Activated T-helper 2 cell treated with anti-CD3 and anti-CD28 coated beads, Interferon-gamma antibody, Interleukin-2, Interleukin-4, amounts not matched to agents 10 μg/mL and 5 μg/mL and 100 μg/mL, durations not matched to agents 14 hours and 24 hours and 36 hours (primary cell): ENCODE data around the gene COMP. TPM values are rescaled to one million over a fixed set of nuclear protein-coding genes. Genes with fewer than 3 reads are reported as not detected.
"Not testable (repeated sequence)": the region's sequence is repeated elsewhere in the genome, so short reads cannot be mapped to it uniquely, and the experiment has no call there.

Experiments used
- DNase-seq: peaks from one replicate; pipeline ENCODE4 v3.0.0; 2021; ENCODE audit warnings: low spot score
- H3K27ac Mint-ChIP-seq: one replicate; pipeline ENCODE4 v1.8.0; 2021; ENCODE audit warnings: mixed read lengths
- H3K27me3 Mint-ChIP-seq: one replicate; pipeline ENCODE4 v1.8.0; 2021; ENCODE audit warnings: low read depth, mixed read lengths
- H3K36me3 Mint-ChIP-seq: one replicate; pipeline ENCODE4 v1.8.0; 2021; ENCODE audit warnings: low read depth, mixed read lengths
- H3K4me1 Mint-ChIP-seq: one replicate; pipeline ENCODE4 v1.8.0; 2021; ENCODE audit warnings: low read depth, mixed read lengths
- H3K4me3 Mint-ChIP-seq: one replicate; pipeline ENCODE4 v1.8.0; 2021; ENCODE audit warnings: low read depth, mild to moderate bottlenecking, moderate library complexity, mixed read lengths
- H3K9me3 Mint-ChIP-seq: one replicate; pipeline ENCODE4 v1.8.0; 2021; ENCODE audit warnings: mixed read lengths
- intact Hi-C: fragments of 100-400 bp; cut with micrococcal nuclease; formaldehyde crosslinking; loops from one replicate; pipeline ENCODE4 v1.15.1; 2023
- total RNA-seq: library from RNA; stranded (reverse); gene quantifications from 2 replicates; pipeline ENCODE4 v1.2.3, GENCODE V29; 2022

Gene COMP
- total RNA-seq, 1 donor from 2014 or later, result not detected

GRCh38 chr19:18817574-18817973 is 26.5 kb upstream of the COMP start:
- Mint-ChIP-seq H3K36me3 (no peaks in the 10 kb centered on the region), H3K27ac (no peak overlapping the region), H3K27me3 (no peaks in the 10 kb centered on the region), H3K9me3 (no peaks in the 10 kb centered on the region), H3K4me1 (no peaks in the 10 kb centered on the region), H3K4me3 (no peak overlapping the region)
- DNase-seq, result no peak
- intact Hi-C loops, result no loop called here

GRCh38 chr19:18816645-18817044 is 25.5 kb upstream of the COMP start:
- H3K9me3 Mint-ChIP-seq, H3K4me3 Mint-ChIP-seq, H3K27ac Mint-ChIP-seq, DNase-seq, H3K4me1 Mint-ChIP-seq, H3K27me3 Mint-ChIP-seq, intact Hi-C loops, H3K36me3 Mint-ChIP-seq: not testable (repeated sequence)

GRCh38 chr19:18815673-18816072 is 24.6 kb upstream of the COMP start:
- intact Hi-C loops, result no loop called here
- Mint-ChIP-seq H3K27ac (no peak overlapping the region), H3K4me3 (no peak overlapping the region), H3K4me1 (no peaks in the 10 kb centered on the region), H3K36me3 (no peaks in the 10 kb centered on the region), H3K9me3 (no peaks in the 10 kb centered on the region), H3K27me3 (no peaks in the 10 kb centered on the region)
- DNase-seq, result no peak

- H3K4me1 Mint-ChIP-seq, result peaks cover 2% of the 10 kb centered on the region
- H3K4me3 Mint-ChIP-seq, result no peak overlapping the region
- peaks cover 3% of the 10 kb centered on the region for H3K27me3 Mint-ChIP-seq
- H3K36me3 Mint-ChIP-seq, result no peaks in the 10 kb centered on the region
- H3K9me3 Mint-ChIP-seq, result no peaks in the 10 kb centered on the region
- DNase-seq, result no peak
- H3K27ac Mint-ChIP-seq, result no peak overlapping the region
- intact Hi-C loops, result no loop called here
These were observed 23.0 kb upstream of the COMP start for GRCh38 chr19:18814063-18814462.

- DNase-seq, H3K27ac Mint-ChIP-seq, H3K4me1 Mint-ChIP-seq, H3K9me3 Mint-ChIP-seq, H3K36me3 Mint-ChIP-seq, H3K4me3 Mint-ChIP-seq, H3K27me3 Mint-ChIP-seq, intact Hi-C loops: not testable (repeated sequence)
These were observed 20.5 kb upstream of the COMP start for GRCh38 chr19:18811638-18812037.

- Mint-ChIP-seq H3K36me3 (no peaks in the 10 kb centered on the region), H3K4me3 (no peak overlapping the region)
- intact Hi-C loops, result no loop called here
These were observed 18.2 kb upstream of the COMP start for GRCh38 chr19:18809149-18809868.

GRCh38 chr19:18807861-18808331 is 16.8 kb upstream of the COMP start:
- intact Hi-C loops, result no loop called here
- DNase-seq, result no peak
- H3K9me3 Mint-ChIP-seq, result no peaks in the 10 kb centered on the region
- H3K27ac Mint-ChIP-seq, result no peak overlapping the region
- H3K27me3 Mint-ChIP-seq, result peaks cover 6% of the 10 kb centered on the region
- no peak overlapping the region for H3K4me3 Mint-ChIP-seq
- H3K36me3 Mint-ChIP-seq, result no peaks in the 10 kb centered on the region
- peaks cover 2% of the 10 kb centered on the region for H3K4me1 Mint-ChIP-seq

More at GRCh38 chr19:18809149-18809868, 18.2 kb upstream of the COMP start:
- Mint-ChIP-seq H3K4me1 (peaks cover 2% of the 10 kb centered on the region), H3K27me3 (peaks cover 6% of the 10 kb centered on the region), H3K9me3 (no peaks in the 10 kb centered on the region), H3K27ac (no peak overlapping the region)
- DNase-seq, result no peak

GRCh38 chr19:18804643-18805042 is 13.5 kb upstream of the COMP start:
- no peak overlapping the region for H3K4me3 Mint-ChIP-seq
- H3K36me3 Mint-ChIP-seq, result no peaks in the 10 kb centered on the region
- DNase-seq, result no peak
- peaks cover 8% of the 10 kb centered on the region for H3K27me3 Mint-ChIP-seq
- peaks cover 2% of the 10 kb centered on the region for H3K4me1 Mint-ChIP-seq
- intact Hi-C loops, result no loop called here
- H3K9me3 Mint-ChIP-seq, result no peaks in the 10 kb centered on the region
- H3K27ac Mint-ChIP-seq, result no peak overlapping the region

GRCh38 chr19:18804139-18804601 is 13.1 kb upstream of the COMP start:
- Mint-ChIP-seq H3K27ac (no peak overlapping the region), H3K4me3 (no peak overlapping the region), H3K27me3 (peaks cover 5% of the 10 kb centered on the region), H3K9me3 (no peaks in the 10 kb centered on the region), H3K4me1 (no peaks in the 10 kb centered on the region), H3K36me3 (no peaks in the 10 kb centered on the region)
- intact Hi-C loops, result no loop called here
- DNase-seq, result no peak

- no peak for DNase-seq
These were observed 12.5 kb upstream of the COMP start for GRCh38 chr19:18803550-18804138.

GRCh38 chr19:18802354-18802753 is 11.2 kb upstream of the COMP start:
- Mint-ChIP-seq H3K9me3 (no peaks in the 10 kb centered on the region), H3K4me1 (no peaks in the 10 kb centered on the region), H3K27ac (no peak overlapping the region), H3K36me3 (no peaks in the 10 kb centered on the region), H3K4me3 (no peak overlapping the region), H3K27me3 (peaks cover 4% of the 10 kb centered on the region)
- intact Hi-C loops, result no loop called here
- DNase-seq, result no peak

More at GRCh38 chr19:18803550-18804138, 12.5 kb upstream of the COMP start:
- no peaks in the 10 kb centered on the region for H3K9me3 Mint-ChIP-seq
- no peaks in the 10 kb centered on the region for H3K4me1 Mint-ChIP-seq
- H3K36me3 Mint-ChIP-seq, result no peaks in the 10 kb centered on the region
- intact Hi-C loops, result no loop called here
- no peak overlapping the region for H3K27ac Mint-ChIP-seq
- H3K4me3 Mint-ChIP-seq, result no peak overlapping the region
- H3K27me3 Mint-ChIP-seq, result peaks cover 2% of the 10 kb centered on the region

GRCh38 chr19:18800636-18801035 is 9.5 kb upstream of the COMP start:
- H3K36me3 Mint-ChIP-seq, result no peaks in the 10 kb centered on the region
- H3K4me3 Mint-ChIP-seq, result no peak overlapping the region
- no peak for DNase-seq
- H3K9me3 Mint-ChIP-seq, result no peaks in the 10 kb centered on the region
- intact Hi-C loops, result no loop called here
- H3K27me3 Mint-ChIP-seq, result peaks cover 12% of the 10 kb centered on the region
- no peak overlapping the region for H3K27ac Mint-ChIP-seq
- no peaks in the 10 kb centered on the region for H3K4me1 Mint-ChIP-seq

- DNase-seq, result no peak
- H3K4me1 Mint-ChIP-seq, result no peaks in the 10 kb centered on the region
- H3K27me3 Mint-ChIP-seq, result peaks cover 13% of the 10 kb centered on the region
- H3K27ac Mint-ChIP-seq, result no peak overlapping the region
- H3K36me3 Mint-ChIP-seq, result no peaks in the 10 kb centered on the region
- intact Hi-C loops, result no loop called here
- H3K9me3 Mint-ChIP-seq, result no peaks in the 10 kb centered on the region
- H3K4me3 Mint-ChIP-seq, result no peak overlapping the region
These were observed 9.0 kb upstream of the COMP start for GRCh38 chr19:18800079-18800478.
